HS-27A (cell line): Measurements from ENCODE around the gene AOC2.
"Not testable (repeated sequence)": the region's sequence is repeated elsewhere in the genome, so short reads cannot be mapped to it uniquely, and the experiment has no call there.

Source experiments
- DNase-seq: peaks from one replicate; pipeline ENCODE4 v3.0.0-alpha.2; 2012; ENCODE audit warnings: low read depth, missing footprints

The AOC2 gene

DNA sequence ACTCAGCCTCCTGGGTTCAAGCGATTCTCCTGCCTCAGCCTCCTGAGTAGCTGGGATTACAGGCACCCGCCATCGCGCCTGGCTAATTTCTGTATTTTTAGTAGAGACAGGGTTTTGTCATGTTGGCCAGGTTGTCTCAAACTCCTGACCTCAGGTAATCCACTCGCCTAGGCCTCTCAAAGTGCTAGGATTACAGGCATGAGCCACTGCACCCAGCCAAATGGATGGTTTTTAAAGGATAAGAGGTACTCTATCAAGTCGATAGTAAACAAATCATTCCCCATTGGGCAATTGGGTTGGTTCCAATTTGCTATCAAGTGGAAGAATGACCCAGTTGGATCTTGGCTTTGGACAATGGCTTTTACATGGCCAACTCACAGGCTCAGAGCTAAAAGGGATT lies 37.3 kb downstream of the AOC2 start:
- not testable (repeated sequence) for DNase-seq

DNA sequence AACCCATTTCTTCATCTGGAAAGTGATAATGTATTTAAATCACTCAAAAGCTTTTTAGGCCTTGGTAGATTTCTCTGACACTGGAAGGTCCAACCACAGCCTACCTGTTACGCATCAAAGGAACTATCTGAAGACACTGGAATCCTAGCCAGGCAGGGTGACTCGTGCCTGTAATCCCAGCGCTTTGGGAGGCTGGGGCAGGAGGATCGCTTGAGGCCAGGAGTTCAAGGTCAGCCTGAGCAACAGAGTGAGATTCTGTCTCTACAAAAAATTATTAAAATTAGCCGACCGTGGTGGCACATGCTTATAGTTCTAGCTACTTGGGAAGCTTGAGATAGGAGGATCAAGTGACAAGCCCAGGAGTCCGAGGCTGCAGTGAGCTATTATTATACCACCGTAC lies 37.8 kb downstream of the AOC2 start:
- no peak for DNase-seq

GRCh38 chr17:42883802-42884558 lies 39.6 kb downstream of the AOC2 start:
- no peak for DNase-seq

DNA sequence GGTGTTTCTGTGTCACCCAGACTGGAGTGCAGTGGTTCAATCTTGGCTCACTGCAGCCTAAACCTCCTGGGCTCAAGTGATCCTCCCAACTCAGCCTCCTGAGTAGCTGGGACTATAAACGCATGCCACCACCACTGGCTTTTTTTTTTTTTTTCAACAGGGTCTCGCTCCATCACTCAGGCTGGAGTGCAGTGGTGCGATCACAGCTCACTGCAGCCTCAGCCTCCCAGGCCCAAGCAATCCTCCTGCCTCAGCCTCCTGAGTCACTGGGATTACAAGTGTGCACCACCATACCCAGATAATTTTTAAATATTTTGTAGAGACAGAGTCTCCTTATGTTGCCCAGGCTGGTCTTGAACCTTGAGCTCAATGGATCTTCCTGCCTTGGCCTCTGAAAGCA lies 41.4 kb downstream of the AOC2 start:
- not testable (repeated sequence) for DNase-seq

DNA sequence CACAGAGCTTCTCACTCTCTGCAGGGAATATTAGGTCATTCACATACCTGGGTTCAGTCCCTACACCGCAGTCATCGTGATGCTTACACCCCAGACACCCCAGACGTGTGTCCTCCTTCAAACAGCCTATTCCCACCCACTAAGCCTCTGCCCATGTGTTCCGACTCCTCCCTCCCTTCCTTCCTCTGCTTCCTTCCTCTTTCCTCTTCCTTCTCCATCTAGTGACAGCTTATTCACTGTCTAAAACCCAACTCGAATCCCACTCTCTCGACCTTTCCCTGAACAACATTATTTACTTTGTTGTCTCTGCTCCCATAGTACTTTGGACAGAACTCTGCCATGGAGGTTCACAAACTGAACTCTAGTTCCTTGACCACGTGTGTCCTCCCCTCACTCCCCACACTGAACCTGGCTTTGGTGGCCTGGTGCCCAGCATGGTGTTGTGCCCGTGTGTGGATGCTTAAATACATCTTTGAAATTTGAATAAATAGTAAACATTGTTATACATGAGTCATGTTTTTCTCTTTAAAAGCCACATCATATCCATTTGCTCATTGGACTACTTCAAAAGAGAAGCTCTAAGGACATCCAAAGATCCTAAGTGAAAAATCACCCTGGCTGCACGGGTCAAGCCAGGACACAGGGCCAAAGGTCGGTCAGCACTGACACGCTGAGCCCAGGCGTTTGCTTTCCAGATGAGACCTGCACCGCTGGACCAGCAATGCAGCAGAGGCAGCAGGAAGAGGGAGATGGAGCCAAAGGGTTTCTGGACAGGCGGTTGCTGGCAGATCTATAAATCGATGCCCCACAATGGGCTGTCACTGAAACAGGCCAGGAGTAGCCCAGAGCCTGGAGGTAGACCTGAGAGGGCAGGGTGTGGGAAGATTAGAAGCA lies 42.1 kb downstream of the AOC2 start:
- DNase-seq, result no peak

GRCh38 chr17:42889809-42890208 lies 45.4 kb downstream of the AOC2 start:
- DNase-seq, result no peak

GRCh38 chr17:42891539-42892152 lies 47.3 kb downstream of the AOC2 start:
- no peak for DNase-seq

DNA sequence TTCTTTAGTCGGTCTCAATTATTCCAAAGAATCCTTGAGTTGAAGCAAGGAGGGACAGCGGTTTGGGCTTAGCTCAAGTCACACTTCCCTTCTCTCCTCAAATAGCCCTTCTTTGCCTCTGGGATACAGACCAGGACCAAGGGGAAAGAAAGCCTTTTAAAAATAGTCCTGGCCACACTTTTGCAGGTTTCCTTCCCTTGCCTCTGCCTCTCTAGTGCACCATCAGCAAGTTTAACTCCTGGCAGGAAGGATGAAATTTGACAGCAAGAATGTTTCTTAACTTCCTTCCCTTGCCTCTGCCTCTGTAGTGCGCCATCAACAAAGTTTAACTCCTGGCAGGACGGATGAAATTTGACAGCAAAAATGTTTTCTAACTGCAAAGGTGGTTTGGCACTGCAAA lies 49.0 kb downstream of the AOC2 start:
- DNase-seq, result no peak

DNA sequence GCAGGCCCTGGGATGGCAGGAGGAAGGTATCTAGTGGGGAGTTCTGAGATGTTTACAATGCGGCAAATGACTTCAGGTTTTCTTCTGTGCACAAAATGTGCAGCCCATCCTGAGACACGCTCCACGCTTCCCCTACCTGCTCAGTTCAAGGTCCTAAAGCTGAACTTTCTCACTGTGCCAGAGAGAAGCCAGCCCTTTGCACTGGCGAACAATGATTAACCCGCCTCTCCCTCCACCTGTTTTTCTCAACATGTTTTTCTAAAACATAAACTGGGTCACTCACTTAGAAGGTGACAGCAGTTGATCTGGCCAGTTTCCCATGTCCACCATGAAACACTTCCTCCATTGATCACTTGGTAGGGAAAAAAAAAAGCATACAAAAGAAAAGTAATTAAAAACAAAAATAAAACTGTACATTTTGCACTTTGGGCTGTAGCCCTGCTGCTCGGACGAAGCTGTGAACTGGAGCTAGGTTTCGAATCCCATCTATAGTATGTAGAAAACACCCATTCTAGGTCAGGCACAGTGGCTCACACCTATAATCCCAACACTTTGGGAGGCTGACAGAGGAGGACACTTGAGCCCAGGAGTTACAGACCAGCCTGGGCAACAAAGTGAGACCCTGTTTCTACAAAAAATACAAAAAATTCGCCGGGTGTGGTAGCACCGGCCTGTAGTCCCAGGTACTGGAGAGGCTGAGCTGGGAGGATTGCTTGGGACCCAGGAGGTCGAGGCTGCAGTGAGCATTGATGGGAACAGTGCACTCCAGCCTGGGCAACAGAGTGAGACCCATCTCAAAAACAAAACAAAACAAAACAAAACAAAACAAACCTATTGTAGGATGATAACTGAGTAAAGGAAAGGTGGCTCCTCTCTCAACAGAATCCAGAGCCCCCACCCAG lies 50.2 kb downstream of the AOC2 start:
- DNase-seq, result no peak

- DNase-seq, result peak; percentile 2
Measured at GRCh38 chr17:42895185-42895555, 50.8 kb downstream of the AOC2 start.

DNA sequence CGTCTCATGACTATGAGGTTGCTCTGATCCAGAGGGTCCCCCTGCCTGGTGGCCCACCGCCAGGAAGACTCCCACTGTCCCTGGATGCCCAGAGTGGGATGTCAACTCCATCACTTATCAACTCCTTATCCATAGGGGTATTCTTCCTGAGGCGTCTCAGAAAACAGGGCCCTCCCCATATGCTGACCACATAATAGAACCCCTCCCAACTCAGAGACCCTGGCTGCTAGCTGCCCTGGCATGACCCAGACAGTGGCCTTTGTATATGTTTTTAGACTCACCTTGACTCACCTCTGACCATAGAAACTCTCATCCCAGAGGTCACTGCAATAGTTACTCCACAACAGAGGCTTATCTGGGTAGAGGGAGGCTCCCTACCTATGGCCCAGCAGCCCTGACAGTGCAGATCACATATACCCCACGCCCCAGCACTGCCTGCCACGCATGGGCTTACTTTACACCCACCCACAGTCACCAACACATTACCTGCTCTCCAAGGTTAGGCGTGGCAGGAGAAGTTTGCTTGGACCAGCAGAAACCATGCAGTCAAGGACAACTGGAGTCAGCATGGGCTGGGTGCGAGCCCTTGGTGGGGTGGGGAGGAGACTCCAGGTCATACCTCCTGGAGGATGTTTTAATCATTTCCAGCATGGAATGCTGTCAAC lies 53.9 kb downstream of the AOC2 start:
- no peak for DNase-seq

DNA sequence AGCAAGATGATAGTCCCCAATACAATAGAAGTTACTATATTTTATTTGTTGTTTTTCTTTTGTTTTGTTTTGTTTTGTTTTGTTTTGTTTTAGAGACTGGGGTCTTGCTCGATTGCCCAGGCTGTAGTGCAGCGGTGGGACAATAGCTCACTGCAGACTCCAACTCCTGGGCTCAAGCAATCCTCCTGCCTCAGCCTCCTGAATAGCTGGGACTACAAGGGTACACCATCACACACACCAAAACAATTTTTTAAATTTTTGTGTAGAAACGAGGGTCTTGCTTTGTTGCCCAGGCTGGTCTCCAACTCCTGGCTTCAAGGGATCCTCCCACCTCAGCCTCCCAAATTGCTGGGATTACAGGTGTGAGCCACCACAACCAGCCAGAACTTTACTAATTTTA lies 55.6 kb downstream of the AOC2 start:
- DNase-seq, result not testable (repeated sequence)
